ENCODE results near the gene PRKCB.

- TF ChIP-seq CTCF (IDR thresholded peaks at IDR 0.05) = peak in 1 of 2 donors; percentile 37
- TF ChIP-seq POLR2A (IDR thresholded peaks at IDR 0.05) = no peak
- TF ChIP-seq POLR2AphosphoS5 (IDR thresholded peaks at IDR 0.05) = no peak
Observed at GRCh38 chr16:23803591-23804123, 32.1 kb upstream of the PRKCB start.
